GM20000 (cell line): ENCODE results near the gene TBX2.

Source experiments
- DNase-seq: peaks from one replicate; pipeline ENCODE4 v3.0.0; 2012; ENCODE audit warnings: low spot score
- TF ChIP-seq, protein P1 (sequence below): IDR thresholded peaks from 2 replicates; pipeline ENCODE4 v1.5.1; 2012; ENCODE audit warnings: mild to moderate bottlenecking, control low read depth; ENCODE audit errors: extremely low read depth, missing control alignments

TBX2 gene

GRCh38 chr17:61401389-61402072 lies 1.9 kb downstream of the TBX2 start:
- no peak for DNase-seq

GRCh38 chr17:61402073-61402541 lies 2.5 kb downstream of the TBX2 start:
- TF ChIP-seq, protein P1, sequence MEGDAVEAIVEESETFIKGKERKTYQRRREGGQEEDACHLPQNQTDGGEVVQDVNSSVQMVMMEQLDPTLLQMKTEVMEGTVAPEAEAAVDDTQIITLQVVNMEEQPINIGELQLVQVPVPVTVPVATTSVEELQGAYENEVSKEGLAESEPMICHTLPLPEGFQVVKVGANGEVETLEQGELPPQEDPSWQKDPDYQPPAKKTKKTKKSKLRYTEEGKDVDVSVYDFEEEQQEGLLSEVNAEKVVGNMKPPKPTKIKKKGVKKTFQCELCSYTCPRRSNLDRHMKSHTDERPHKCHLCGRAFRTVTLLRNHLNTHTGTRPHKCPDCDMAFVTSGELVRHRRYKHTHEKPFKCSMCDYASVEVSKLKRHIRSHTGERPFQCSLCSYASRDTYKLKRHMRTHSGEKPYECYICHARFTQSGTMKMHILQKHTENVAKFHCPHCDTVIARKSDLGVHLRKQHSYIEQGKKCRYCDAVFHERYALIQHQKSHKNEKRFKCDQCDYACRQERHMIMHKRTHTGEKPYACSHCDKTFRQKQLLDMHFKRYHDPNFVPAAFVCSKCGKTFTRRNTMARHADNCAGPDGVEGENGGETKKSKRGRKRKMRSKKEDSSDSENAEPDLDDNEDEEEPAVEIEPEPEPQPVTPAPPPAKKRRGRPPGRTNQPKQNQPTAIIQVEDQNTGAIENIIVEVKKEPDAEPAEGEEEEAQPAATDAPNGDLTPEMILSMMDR = no peak
- no peak for DNase-seq

More at GRCh38 chr17:61401389-61402072, 1.9 kb downstream of the TBX2 start:
- TF ChIP-seq, protein P1 = no peak

GRCh38 chr17:61402978-61403800 lies 3.5 kb downstream of the TBX2 start:
- no peak for DNase-seq
- TF ChIP-seq, protein P1 = no peak

DNA sequence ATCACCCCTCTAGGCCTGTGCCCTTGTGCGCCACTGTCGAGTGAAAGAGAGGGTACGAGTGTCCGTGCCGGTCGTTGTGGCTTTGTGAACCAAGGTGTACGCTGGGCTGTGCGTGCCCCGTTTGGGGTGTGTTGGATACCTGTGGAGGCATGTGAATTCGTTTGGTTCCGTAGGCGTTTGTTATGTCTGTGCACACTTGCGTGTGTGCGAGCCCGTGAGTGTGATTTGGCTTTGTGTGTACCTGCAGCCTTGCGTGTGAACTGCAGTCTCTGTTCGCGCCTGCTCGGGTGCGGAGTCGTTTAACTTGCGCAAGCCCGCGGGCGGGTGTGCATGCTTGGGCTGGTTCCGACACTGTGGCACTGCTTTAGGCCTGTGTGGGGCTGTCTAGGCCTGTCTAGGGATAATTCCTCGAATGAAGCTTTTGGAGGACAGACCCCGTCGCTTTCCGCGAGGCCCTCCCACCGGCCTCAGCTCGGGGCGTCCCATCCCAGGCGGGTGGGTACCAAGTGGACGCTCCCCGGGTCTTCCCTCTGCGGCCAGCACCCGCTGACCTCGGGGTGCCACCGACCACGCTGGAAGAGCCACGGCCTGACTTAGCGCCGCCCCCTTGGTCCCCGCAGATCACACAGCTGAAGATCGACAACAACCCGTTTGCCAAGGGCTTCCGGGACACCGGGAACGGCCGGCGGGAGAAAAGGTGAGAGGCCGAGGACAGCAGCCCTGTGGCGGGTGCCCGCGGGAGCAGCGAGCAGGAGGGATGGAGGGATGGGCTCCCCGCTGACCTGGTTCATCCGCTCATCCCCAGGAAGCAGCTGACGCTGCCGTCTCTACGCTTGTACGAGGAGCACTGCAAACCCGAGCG lies 4.4 kb downstream of the TBX2 start:
- TF ChIP-seq, protein P1 = no peak

DNA sequence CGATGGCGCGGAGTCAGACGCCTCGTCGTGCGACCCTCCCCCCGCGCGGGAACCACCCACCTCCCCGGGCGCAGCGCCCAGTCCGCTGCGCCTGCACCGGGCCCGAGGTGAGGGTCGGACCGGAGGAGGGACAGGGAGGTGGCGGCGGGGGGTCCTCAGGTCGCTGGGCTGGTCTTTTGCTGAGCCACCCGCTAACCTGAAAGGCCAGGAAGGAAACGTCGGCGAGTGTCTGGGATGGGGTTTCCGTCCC lies 4.9 kb downstream of the TBX2 start:
- no peak for DNase-seq
- TF ChIP-seq, protein P1 = no peak

More for the DNA sequence above, 4.4 kb downstream of the TBX2 start:
- no peak for DNase-seq

DNA sequence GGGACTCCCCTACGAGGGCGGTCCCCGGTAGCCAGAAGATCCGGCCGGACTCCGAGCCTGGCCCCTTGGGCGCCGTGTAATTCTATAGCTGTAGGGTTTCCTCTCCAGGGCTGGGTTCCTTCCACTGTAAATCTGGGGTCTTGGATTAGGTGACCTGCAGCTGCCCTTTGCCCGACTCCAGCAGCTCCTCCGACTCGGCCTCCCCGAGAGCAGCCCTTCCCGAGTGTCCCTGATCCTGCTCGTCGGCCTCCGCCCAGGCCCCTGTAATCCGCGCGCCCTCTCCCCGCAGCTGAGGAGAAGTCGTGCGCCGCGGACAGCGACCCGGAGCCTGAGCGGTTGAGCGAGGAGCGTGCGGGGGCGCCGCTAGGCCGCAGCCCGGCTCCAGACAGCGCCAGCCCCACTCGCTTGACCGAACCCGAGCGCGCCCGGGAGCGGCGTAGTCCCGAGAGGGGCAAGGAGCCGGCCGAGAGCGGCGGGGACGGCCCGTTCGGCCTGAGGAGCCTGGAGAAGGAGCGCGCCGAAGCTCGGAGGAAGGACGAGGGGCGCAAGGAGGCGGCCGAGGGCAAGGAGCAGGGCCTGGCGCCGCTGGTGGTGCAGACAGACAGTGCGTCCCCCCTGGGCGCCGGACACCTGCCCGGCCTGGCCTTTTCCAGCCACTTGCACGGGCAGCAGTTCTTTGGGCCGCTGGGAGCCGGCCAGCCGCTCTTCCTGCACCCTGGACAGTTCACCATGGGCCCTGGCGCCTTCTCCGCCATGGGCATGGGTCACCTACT lies 5.5 kb downstream of the TBX2 start:
- TF ChIP-seq, protein P1 = no peak
- DNase-seq = peak; percentile 60
